Lung (tissue), 12 donors: ENCODE data around the gene MYL9. TPM values are rescaled to one million over a fixed set of nuclear protein-coding genes. Genes with fewer than 3 reads are reported as not detected.

ENCODE experiments used
- ATAC-seq: fragments of 200-7000 bp; cut with Tn5 transposase; one replicate; pipeline ENCODE4 v1.9.1; 2020; ENCODE audit warnings: moderate number of reproducible peaks; ENCODE audit not compliant: insufficient read depth, low FRiP score
- DNase-seq, 3 donors: peaks; one replicate each; pipeline ENCODE4 v3.0.0-alpha.2; 2013 to 2017
- H3K27ac ChIP-seq, 2 donors: one replicate each; pipeline ENCODE4 v1.5.1; 2013; ENCODE audit warnings: mild to moderate bottlenecking in 2 of 2, moderate library complexity in 2 of 2, control low read depth in 1 of 2, inconsistent platforms in 1 of 2, low read depth in 1 of 2, low read length in 1 of 2
- H3K27me3 ChIP-seq, 3 donors: one replicate each; pipeline ENCODE4 v1.5.1; 2013; ENCODE audit warnings: low read length in 2 of 3; ENCODE audit not compliant: control insufficient read depth in 3 of 3, insufficient read depth in 3 of 3
- H3K36me3 ChIP-seq, 4 donors: one replicate each; pipeline ENCODE4 v1.5.1; 2013; ENCODE audit warnings: low read length in 4 of 4, mild to moderate bottlenecking in 1 of 4, moderate library complexity in 1 of 4; ENCODE audit not compliant: control insufficient read depth in 4 of 4, insufficient read depth in 4 of 4
- H3K4me1 ChIP-seq, 5 donors: one replicate each; pipeline ENCODE4 v1.5.1; 2013; ENCODE audit warnings: low read length in 5 of 5, mild to moderate bottlenecking in 2 of 5, moderate library complexity in 1 of 5; ENCODE audit not compliant: control insufficient read depth in 5 of 5, insufficient read depth in 5 of 5
- H3K4me3 ChIP-seq: one replicate; pipeline ENCODE4 v1.5.1; 2013; ENCODE audit warnings: mild to moderate bottlenecking, control low read depth, moderate library complexity
- H3K9ac ChIP-seq, 2 donors: one replicate each; pipeline ENCODE4 v1.5.1; 2013; ENCODE audit warnings: low read length in 2 of 2, control low read depth in 1 of 2; ENCODE audit not compliant: insufficient read depth in 1 of 2
- H3K9me3 ChIP-seq, 4 donors: one replicate each; pipeline ENCODE4 v1.5.1; 2013; ENCODE audit warnings: low read length in 3 of 4, mild to moderate bottlenecking in 1 of 4, moderate library complexity in 1 of 4; ENCODE audit not compliant: control insufficient read depth in 4 of 4, insufficient read depth in 3 of 4
- CTCF ChIP-seq: IDR thresholded peaks from 2 replicates; pipeline ENCODE4 v1.5.1; 2012; ENCODE audit warnings: mild to moderate bottlenecking; ENCODE audit errors: control extremely low read depth, extremely low read depth
- WGBS, 2 donors: extraction: QIAGEN DNeasy Blood & Tissue Kit; methylation state at CpG; one replicate each; pipeline ENCODE4 v1.1.7; 2013; 5-methylcytosine and 5-hydroxymethylcytosine counted together
- polyA plus RNA-seq, 2 donors: library from polyadenylated mRNA; stranded (reverse); fragments of 200-250 nt; gene quantifications; one replicate each; pipeline ENCODE4 v1.2.1, GENCODE V29; 2013
- total RNA-seq, 2 donors: library from RNA; depleted of rRNA in 1 of 2; stranded (reverse); fragments of >200 nt in 1 of 2; gene quantifications; one replicate each; pipeline ENCODE4 v1.2.1, GENCODE V29; 2014 to 2021
- donor health status: control.
- donor health status: control.
- donor health status: Bipolar disorder and iron deficiency.
- donor health status: healthy.
- donor health status: DM: yes; HTN: yes; CAD: no.

Gene MYL9
- total and polyA plus RNA-seq, 4 donors, result 40.8 to 243 (median 154) TPM

GRCh38 chr20:36497856-36498255 lies 43.5 kb upstream of the MYL9 start:
- Histone ChIP-seq H3K9me3 (no peaks in the 10 kb centered on the region), H3K9ac (no peak overlapping the region), H3K4me3 (no peak overlapping the region), H3K27ac (peak overlapping the region in 1 of 2 donors; percentile 77), H3K27me3 (no peaks in the 10 kb centered on the region), H3K36me3 (peaks cover 6 to 51% (median 40%) of the 10 kb centered on the region in 4 donors), H3K4me1 (peaks cover 0 to 5% (median 4%) of the 10 kb centered on the region in 5 donors)
- no peak for ATAC-seq
- no peak for DNase-seq
- 73 to 86% methylated on average over 4 of the region's 4 CpGs for WGBS, 2 donors
- TF ChIP-seq CTCF, result no peak

- Histone ChIP-seq H3K4me1 (peaks cover 0 to 5% (median 2%) of the 10 kb centered on the region in 5 donors), H3K4me3 (no peak overlapping the region), H3K27me3 (no peaks in the 10 kb centered on the region), H3K9ac (no peak overlapping the region), H3K36me3 (peaks cover 6 to 52% (median 40%) of the 10 kb centered on the region in 4 donors), H3K27ac (peak overlapping the region; percentile 51 to 77), H3K9me3 (no peaks in the 10 kb centered on the region)
- DNase-seq (no peak), ATAC-seq (no peak)
- 88 to 95% methylated on average over 14 of the region's 14 CpGs for WGBS, 2 donors
- no peak for TF ChIP-seq CTCF
Measured at GRCh38 chr20:36498386-36499179, 42.7 kb upstream of the MYL9 start.

GRCh38 chr20:36499211-36499610 lies 42.1 kb upstream of the MYL9 start:
- H3K27ac ChIP-seq, result no peak overlapping the region
- DNase-seq (no peak), ATAC-seq (no peak)
- H3K9ac ChIP-seq, result no peak overlapping the region
- no peak overlapping the region for H3K4me3 ChIP-seq
- H3K4me1 ChIP-seq, result no peaks in the 10 kb centered on the region
- TF ChIP-seq CTCF, result no peak
- no peaks in the 10 kb centered on the region for H3K27me3 ChIP-seq
- no peaks in the 10 kb centered on the region for H3K9me3 ChIP-seq
- H3K36me3 ChIP-seq, result peaks cover 9 to 53% (median 44%) of the 10 kb centered on the region in 4 donors
- 94 to 95% methylated on average over 26 of the region's 26 CpGs for WGBS, 2 donors
